Esophagus (tissue), 2 donors: Measurements from ENCODE around the gene COPS8. TPM values are rescaled to one million over a fixed set of nuclear protein-coding genes. Genes with fewer than 3 reads are reported as not detected.

Source experiments
- H3K27ac ChIP-seq, 2 donors: one replicate each; pipeline ENCODE4 v1.5.1; 2013; ENCODE audit warnings: low read depth in 2 of 2, mild to moderate bottlenecking in 2 of 2, inconsistent platforms in 1 of 2, low read length in 1 of 2, moderate library complexity in 1 of 2
- H3K27me3 ChIP-seq, 2 donors: one replicate each; pipeline ENCODE4 v1.6.1; 2013; ENCODE audit warnings: low read length in 2 of 2, control low read depth in 1 of 2, mild to moderate bottlenecking in 1 of 2; ENCODE audit not compliant: insufficient read depth in 2 of 2, control insufficient read depth in 1 of 2
- H3K36me3 ChIP-seq, 2 donors: one replicate each; pipeline ENCODE4 v1.6.1; 2013; ENCODE audit warnings: low read length in 1 of 2; ENCODE audit not compliant: control insufficient read depth in 2 of 2, insufficient read depth in 2 of 2
- H3K4me1 ChIP-seq, 2 donors: one replicate each; pipeline ENCODE4 v1.6.1; 2013; ENCODE audit warnings: low read length in 1 of 2; ENCODE audit not compliant: control insufficient read depth in 2 of 2, insufficient read depth in 2 of 2
- H3K4me3 ChIP-seq, 2 donors: one replicate each; pipeline ENCODE4 v1.5.1; 2013; ENCODE audit warnings: low read length in 2 of 2, mild to moderate bottlenecking in 2 of 2, low read depth in 1 of 2, moderate library complexity in 1 of 2
- H3K9me3 ChIP-seq, 2 donors: one replicate each; pipeline ENCODE4 v1.6.1; 2013; ENCODE audit warnings: mild to moderate bottlenecking in 2 of 2, low read depth in 1 of 2, low read length in 1 of 2, moderate library complexity in 1 of 2; ENCODE audit not compliant: control insufficient read depth in 2 of 2, insufficient read depth in 1 of 2
- WGBS, 2 donors: extraction: QIAGEN DNeasy Blood & Tissue Kit; methylation state at CpG; one replicate each; pipeline ENCODE4 v1.1.7; 2013; 5-methylcytosine and 5-hydroxymethylcytosine counted together
- polyA plus RNA-seq, 2 donors: library from polyadenylated mRNA; stranded (reverse); fragments of 200-250 nt; gene quantifications; one replicate each; pipeline ENCODE4 v1.2.3, GENCODE V29; 2013
- donor health status: healthy with polysubstance abuse.
- donor health status: Bipolar disorder and iron deficiency.

Gene COPS8
- polyA plus RNA-seq, 2 donors = 15.0 to 24.0 TPM

- H3K36me3 ChIP-seq = peaks cover 5 to 6% of the 10 kb centered on the region in 2 donors
- WGBS, 2 donors = 78 to 88% methylated on average over 4 of the region's 4 CpGs
- H3K27me3 ChIP-seq = no peaks in the 10 kb centered on the region
- peak overlapping the region in 1 of 2 donors; percentile 1 for H3K27ac ChIP-seq
- no peaks in the 10 kb centered on the region for H3K9me3 ChIP-seq
- no peak overlapping the region for H3K4me3 ChIP-seq
- H3K4me1 ChIP-seq = no peaks in the 10 kb centered on the region
Measured at GRCh38 chr2:237096911-237097310, 11.2 kb downstream of the COPS8 start.

GRCh38 chr2:237097326-237097910 is 11.7 kb downstream of the COPS8 start:
- H3K4me3 ChIP-seq = no peak overlapping the region
- no peaks in the 10 kb centered on the region for H3K4me1 ChIP-seq
- H3K27ac ChIP-seq = no peak overlapping the region
- H3K36me3 ChIP-seq = peaks cover 5 to 6% of the 10 kb centered on the region in 2 donors
- H3K9me3 ChIP-seq = no peaks in the 10 kb centered on the region
- no peaks in the 10 kb centered on the region for H3K27me3 ChIP-seq
- 67 to 93% methylated on average over 2 of the region's 2 CpGs for WGBS, 2 donors

GRCh38 chr2:237097911-237098702 is 12.4 kb downstream of the COPS8 start:
- H3K36me3 ChIP-seq = peaks cover 5 to 6% of the 10 kb centered on the region in 2 donors
- H3K27me3 ChIP-seq = no peaks in the 10 kb centered on the region
- no peak overlapping the region for H3K4me3 ChIP-seq
- H3K27ac ChIP-seq = no peak overlapping the region
- no peaks in the 10 kb centered on the region for H3K4me1 ChIP-seq
- 64 to 73% methylated on average over 4 of the region's 4 CpGs for WGBS, 2 donors
- no peaks in the 10 kb centered on the region for H3K9me3 ChIP-seq

GRCh38 chr2:237099804-237100203 is 14.1 kb downstream of the COPS8 start:
- no peaks in the 10 kb centered on the region for H3K9me3 ChIP-seq
- H3K27me3 ChIP-seq = no peaks in the 10 kb centered on the region
- H3K36me3 ChIP-seq = peaks cover 3 to 6% of the 10 kb centered on the region in 2 donors
- no peak overlapping the region for H3K27ac ChIP-seq
- no peaks in the 10 kb centered on the region for H3K4me1 ChIP-seq
- 90 to 91% methylated on average over 3 of the region's 3 CpGs for WGBS, 2 donors
- H3K4me3 ChIP-seq = no peak overlapping the region

- H3K9me3 ChIP-seq = no peaks in the 10 kb centered on the region
- no peak overlapping the region for H3K4me3 ChIP-seq
- peaks cover 3 to 6% of the 10 kb centered on the region in 2 donors for H3K36me3 ChIP-seq
- WGBS, 2 donors = 84 to 92% methylated on average over 6 of the region's 6 CpGs
- no peaks in the 10 kb centered on the region for H3K27me3 ChIP-seq
- H3K27ac ChIP-seq = no peak overlapping the region
- H3K4me1 ChIP-seq = no peaks in the 10 kb centered on the region
Measured at GRCh38 chr2:237101118-237101979, 15.7 kb downstream of the COPS8 start.

GRCh38 chr2:237102428-237102827 is 16.7 kb downstream of the COPS8 start:
- peaks cover 3 to 6% of the 10 kb centered on the region in 2 donors for H3K36me3 ChIP-seq
- 97 to 98% methylated on average over 3 of the region's 3 CpGs for WGBS, 2 donors
- no peaks in the 10 kb centered on the region for H3K9me3 ChIP-seq
- H3K4me1 ChIP-seq = no peaks in the 10 kb centered on the region
- no peaks in the 10 kb centered on the region for H3K27me3 ChIP-seq
- H3K27ac ChIP-seq = no peak overlapping the region
- no peak overlapping the region for H3K4me3 ChIP-seq

GRCh38 chr2:237109421-237109934 is 23.8 kb downstream of the COPS8 start:
- Histone ChIP-seq H3K36me3 (no peaks in the 10 kb centered on the region), H3K4me1 (no peaks in the 10 kb centered on the region), H3K4me3 (no peak overlapping the region), H3K27ac (no peak overlapping the region), H3K9me3 (no peaks in the 10 kb centered on the region), H3K27me3 (no peaks in the 10 kb centered on the region)
- WGBS, 2 donors = 64 to 70% methylated on average over 4 of the region's 4 CpGs

GRCh38 chr2:237113026-237113795 is 27.5 kb downstream of the COPS8 start:
- WGBS, 2 donors = 90 to 93% methylated on average over 4 of the region's 4 CpGs
- no peaks in the 10 kb centered on the region for H3K4me1 ChIP-seq
- H3K4me3 ChIP-seq = no peak overlapping the region
- no peaks in the 10 kb centered on the region for H3K36me3 ChIP-seq
- H3K27ac ChIP-seq = no peak overlapping the region
- H3K9me3 ChIP-seq = no peaks in the 10 kb centered on the region
- no peaks in the 10 kb centered on the region for H3K27me3 ChIP-seq

GRCh38 chr2:237115870-237116269 is 30.2 kb downstream of the COPS8 start:
- WGBS, 2 donors = 92 to 95% methylated on average over 3 of the region's 3 CpGs
- Histone ChIP-seq H3K9me3 (no peaks in the 10 kb centered on the region), H3K27me3 (no peaks in the 10 kb centered on the region), H3K27ac (no peak overlapping the region), H3K4me3 (no peak overlapping the region), H3K4me1 (no peaks in the 10 kb centered on the region), H3K36me3 (no peaks in the 10 kb centered on the region)
